C1 segment of cervical spinal cord (tissue), 14 donors: Measurements from ENCODE around the gene CFTR.
"Not testable (repeated sequence)": the region's sequence is repeated elsewhere in the genome, so short reads cannot be mapped to it uniquely, and the experiment has no call there.

Source experiments
- DNase-seq, 14 donors: peaks; one replicate each; lab custom pipeline; 2025; lab: John Stamatoyannopoulos, UW

Gene CFTR

DNA sequence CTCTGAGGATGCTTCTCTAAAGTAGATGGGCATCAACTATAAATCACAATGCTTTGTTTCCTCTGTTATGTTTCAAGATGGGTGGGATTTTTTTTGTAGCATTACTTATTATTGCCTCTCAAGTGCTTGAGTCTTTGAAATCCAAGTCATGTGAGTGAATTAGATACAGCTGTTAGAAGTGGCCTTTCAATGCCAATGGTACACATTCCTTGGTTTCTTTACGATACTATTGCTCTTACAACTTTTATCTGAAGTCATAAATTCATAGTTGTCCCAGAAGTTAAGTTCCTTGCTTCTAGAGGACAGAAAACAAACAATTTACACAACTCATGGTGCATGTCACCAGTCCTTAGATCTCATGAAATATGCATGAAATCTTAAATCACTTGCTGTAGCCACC, 15.5 kb downstream of the CFTR start:
- DNase-seq: no peak

GRCh38 chr7:117502331-117502730, 22.5 kb downstream of the CFTR start:
- no peak for DNase-seq

DNA sequence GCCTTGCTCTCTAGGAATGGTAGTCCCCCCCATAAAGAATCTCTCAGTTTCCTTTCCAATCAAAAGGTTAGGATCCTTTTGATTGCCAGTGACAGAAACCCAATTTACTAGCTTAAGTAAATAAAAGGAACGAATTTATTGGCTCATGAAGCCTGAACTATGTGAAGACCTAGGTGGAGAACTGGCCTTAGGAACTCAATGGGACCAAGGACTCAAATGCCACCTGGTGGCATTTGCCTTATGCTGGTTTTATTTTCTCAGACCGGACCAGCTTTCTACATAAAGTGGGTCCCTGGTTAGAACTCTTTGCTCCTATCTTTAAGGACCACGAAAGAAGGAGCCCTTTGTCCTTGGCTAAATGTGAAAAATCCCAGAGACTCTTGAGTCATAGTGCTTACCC, 25.4 kb downstream of the CFTR start:
- no peak for DNase-seq

DNA sequence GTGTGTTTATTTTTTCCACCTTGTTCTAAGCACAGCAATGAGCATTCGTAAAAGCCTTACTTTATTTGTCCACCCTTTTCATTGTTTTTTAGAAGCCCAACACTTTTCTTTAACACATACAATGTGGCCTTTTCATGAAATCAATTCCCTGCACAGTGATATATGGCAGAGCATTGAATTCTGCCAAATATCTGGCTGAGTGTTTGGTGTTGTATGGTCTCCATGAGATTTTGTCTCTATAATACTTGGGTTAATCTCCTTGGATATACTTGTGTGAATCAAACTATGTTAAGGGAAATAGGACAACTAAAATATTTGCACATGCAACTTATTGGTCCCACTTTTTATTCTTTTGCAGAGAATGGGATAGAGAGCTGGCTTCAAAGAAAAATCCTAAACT, 28.9 kb downstream of the CFTR start:
- DNase-seq: no peak

DNA sequence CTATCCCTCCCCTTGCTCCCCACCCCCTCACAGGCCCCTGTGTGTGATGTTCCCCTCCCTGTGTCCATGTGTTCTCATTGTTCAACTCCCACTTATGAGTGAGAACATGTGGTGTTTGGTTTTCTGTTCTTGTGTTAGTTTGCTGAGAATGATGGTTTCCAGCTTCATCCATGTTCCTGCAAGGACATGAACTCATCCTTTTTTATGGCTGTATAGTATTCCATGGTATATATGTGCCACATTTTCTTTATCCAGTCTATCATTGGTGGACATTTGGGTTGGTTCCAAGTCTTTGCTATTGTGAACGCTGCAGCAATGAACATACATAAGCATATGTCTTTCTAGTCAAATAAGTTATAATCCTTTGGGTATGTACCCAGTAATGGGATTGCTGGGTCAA, 37.4 kb downstream of the CFTR start:
- DNase-seq: not testable (repeated sequence)

- DNase-seq: no peak
Measured at GRCh38 chr7:117530390-117530789, 50.6 kb downstream of the CFTR start.

GRCh38 chr7:117531595-117532244, 51.9 kb downstream of the CFTR start:
- no peak for DNase-seq

DNA sequence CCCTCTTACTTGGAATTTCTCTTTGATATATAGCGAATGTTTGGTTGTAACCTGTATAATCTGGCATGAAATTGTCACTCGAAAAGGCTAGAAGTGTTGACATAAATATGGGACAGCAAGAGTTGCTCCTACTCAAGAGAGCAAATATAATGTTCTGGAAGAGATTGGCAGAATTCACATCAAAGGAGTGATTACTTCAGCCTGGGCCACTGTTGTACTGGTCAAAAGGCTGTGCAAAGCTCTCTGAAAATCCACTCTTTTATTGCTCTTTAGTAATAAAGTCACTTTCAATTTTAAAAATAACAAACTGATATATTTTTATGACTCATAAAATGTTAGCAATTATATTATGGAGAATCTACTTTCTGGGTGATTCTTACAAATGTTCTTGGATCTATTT, 58.2 kb downstream of the CFTR start:
- DNase-seq: no peak

DNA sequence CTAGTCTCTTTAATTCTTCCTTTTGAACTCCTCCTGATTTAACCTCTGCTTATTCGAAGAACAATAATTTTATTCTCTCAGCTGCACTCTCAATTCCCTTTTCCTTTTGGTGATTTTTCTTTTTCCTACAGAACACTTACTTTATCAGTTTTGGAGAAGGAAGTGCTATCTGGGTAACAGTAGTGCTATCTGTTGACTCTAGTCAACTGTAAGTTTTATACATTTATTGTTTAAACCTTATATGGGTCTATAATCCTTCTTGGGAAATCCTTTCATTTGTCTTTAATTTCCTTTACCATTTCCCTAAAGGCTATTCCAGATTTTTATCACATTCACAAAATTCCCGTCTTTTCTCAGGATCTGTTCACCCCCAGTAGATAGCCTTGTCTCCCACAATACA, 64.2 kb downstream of the CFTR start:
- no peak for DNase-seq

DNA sequence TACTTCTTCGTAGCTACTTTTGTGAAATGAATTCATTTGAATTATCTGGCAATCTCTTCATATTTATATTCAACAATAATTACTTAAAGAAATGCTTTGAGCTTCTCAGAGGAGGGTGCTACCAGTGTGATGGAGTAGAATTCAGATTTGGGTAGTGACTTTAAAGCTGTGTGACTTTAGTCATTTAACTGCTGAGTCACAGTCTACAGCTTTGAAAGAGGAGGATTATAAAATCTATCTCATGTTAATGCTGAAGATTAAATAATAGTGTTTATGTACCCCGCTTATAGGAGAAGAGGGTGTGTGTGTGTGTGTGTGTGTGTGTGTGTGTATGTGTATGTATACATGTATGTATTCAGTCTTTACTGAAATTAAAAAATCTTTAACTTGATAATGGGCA, 68.2 kb downstream of the CFTR start:
- DNase-seq: no peak

DNA sequence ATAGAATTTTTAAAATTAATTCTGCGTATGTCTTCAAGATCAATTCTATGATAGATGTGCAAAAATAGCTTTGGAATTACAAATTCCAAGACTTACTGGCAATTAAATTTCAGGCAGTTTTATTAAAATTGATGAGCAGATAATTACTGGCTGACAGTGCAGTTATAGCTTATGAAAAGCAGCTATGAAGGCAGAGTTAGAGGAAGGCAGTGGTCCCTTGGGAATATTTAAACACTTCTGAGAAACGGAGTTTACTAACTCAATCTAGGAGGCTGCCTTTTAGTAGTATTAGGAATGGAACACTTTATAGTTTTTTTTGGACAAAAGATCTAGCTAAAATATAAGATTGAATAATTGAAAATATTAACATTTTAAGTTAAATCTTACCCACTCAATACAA, 70.8 kb downstream of the CFTR start:
- no peak for DNase-seq

DNA sequence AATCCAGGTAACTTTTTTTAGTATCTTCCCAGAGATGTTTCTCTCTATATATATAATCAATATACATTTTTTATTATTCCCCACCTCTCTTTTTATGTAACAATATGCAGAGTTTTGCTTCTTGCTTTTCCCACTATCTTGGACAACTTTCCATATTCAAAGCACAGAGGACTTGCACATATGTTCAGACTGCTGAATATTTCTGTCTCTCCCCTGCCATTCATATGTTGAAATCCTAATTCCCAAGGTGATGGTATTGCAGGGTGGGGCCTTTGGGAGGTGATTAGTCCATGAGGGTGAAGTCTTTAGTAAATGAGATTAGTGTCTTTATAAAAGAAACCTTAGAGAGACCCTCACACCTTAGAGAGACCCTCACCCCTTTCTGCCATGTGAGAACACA, 72.8 kb downstream of the CFTR start:
- no peak for DNase-seq

DNA sequence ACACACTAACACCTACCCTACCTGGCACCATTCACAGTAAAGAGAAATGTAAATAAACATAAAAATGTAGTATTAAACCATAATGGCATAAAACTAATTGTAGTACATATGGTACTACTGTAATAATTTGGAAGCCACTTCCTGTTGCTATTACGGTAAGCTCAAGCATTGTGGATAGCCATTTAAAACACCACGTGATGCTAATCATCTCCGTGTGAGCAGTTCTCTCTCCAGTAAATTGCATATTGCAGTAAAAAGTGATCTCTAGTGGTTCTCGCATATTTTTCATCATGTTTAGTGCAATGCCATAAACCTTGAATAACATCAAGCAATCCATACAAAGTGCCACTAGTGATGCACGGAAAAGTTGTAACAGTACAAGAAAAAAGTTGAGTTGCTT, 75.4 kb downstream of the CFTR start:
- no peak for DNase-seq

DNA sequence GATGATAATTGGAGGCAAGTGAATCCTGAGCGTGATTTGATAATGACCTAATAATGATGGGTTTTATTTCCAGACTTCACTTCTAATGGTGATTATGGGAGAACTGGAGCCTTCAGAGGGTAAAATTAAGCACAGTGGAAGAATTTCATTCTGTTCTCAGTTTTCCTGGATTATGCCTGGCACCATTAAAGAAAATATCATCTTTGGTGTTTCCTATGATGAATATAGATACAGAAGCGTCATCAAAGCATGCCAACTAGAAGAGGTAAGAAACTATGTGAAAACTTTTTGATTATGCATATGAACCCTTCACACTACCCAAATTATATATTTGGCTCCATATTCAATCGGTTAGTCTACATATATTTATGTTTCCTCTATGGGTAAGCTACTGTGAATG, 79.6 kb downstream of the CFTR start:
- no peak for DNase-seq

DNA sequence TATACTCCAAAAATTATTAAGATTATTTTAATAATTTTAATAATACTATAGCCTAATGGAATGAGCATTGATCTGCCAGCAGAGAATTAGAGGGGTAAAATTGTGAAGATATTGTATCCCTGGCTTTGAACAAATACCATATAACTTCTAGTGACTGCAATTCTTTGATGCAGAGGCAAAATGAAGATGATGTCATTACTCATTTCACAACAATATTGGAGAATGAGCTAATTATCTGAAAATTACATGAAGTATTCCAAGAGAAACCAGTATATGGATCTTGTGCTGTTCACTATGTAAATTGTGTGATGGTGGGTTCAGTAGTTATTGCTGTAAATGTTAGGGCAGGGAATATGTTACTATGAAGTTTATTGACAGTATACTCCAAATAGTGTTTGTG, 80.2 kb downstream of the CFTR start:
- DNase-seq: no peak

DNA sequence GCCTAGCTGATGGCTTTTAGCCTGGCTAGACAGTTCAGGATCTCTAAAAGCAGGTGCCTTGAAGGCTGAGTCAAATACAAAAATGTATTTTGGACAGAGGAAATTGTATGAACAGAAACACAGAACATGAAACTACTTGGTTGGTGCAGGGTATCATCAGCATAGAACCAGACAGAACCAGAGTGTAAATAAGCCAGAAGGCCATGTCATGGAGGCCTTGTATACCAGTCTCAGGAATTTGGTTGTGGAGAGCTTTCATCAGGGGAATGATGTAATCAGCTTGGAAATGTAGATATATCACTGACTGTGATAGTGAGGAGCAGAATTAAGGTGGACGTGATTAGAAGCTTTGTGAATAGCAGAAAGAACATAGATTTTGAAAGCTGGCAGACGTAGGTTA, 82.9 kb downstream of the CFTR start:
- DNase-seq: no peak

GRCh38 chr7:117564080-117564479, 84.3 kb downstream of the CFTR start:
- DNase-seq: no peak

DNA sequence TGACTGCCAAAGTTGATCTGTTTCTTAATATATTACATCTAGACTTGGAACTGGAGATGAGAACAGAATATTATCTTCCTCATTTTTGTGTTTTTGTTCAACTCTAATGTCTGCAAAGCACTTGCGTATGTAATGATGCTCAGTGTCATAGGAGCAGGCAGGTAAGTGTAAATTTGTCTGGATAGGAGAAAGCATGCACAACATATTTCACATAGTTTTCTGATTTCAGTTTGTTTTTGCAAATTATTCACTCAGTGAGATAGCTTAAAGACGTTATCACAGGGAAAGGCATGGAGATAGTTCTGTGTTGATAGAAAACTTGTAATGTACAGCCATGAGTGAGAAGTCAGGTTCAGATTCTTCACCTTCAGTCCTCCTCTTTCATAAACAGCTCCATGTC, 84.8 kb downstream of the CFTR start:
- DNase-seq: no peak

GRCh38 chr7:117565226-117565625, 85.4 kb downstream of the CFTR start:
- DNase-seq: no peak

GRCh38 chr7:117567781-117568180, 88.0 kb downstream of the CFTR start:
- DNase-seq: no peak

DNA sequence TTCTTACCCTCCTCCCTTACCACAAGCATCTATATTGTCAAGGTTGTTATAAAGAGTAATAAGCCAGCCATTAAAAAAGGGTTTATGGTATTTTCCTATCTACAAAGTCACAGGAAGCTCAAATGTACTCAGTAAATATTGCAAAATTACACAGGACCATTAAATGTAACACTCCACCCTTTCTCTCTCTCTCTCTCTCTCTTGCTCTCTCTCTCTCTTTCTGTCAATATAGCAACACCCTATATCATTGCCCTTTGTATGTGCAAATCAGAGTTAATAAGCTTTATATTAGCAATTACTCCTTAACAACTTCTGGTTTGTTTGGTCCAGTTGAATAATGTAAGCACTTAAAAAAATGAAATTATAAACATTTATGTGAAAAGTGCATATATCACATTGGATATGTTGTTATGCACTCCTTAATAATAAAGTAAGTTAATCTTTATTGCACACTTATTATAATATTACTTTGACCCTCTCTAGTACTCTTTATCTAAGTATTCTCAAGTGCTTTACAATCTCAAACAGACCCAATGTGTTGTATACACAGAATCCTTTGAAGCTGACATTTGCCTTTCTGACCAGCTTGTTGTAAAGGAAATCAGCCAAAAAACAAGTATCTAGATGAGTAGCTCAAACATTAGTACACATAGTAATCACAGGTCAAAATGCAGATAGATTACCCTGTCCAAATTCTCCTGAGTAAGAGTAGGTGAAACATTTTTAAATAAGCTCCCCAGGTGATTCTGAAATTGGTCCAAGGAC, 93.2 kb downstream of the CFTR start:
- DNase-seq: no peak

GRCh38 chr7:117581424-117581823, 101.6 kb downstream of the CFTR start:
- no peak for DNase-seq

DNA sequence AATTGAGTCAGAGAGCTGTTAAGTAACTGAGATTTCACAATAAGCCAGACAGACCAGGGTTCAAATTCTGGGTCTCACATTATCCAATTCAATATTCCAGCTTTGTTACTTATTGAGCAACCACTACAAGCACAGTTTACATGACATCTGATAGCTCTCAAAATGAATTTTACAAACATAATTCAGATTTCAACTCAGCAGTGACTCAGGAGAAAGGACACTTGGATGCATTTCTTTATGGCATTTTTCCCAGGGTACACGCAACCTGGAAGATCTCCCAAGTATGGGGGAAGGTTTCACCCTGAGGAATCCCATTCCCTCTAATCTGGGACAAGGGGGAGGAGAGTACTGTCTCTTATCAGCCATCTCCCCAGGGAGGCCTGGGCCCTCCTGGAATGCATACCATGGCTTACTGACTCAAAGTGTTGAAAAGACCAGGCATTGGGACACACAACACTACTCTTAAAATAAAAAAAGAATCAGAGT, 102.4 kb downstream of the CFTR start:
- DNase-seq: no peak
